GM12864 (cell line): ENCODE results near the gene KIAA2012.

Experiments
- DNase-seq: peaks from one replicate; pipeline ENCODE4 v3.0.0-alpha.2; 2011; ENCODE audit warnings: low read depth
- H3K4me3 ChIP-seq: 2 replicates; pipeline ENCODE4 v1.5.1; 2011; ENCODE audit warnings: mild to moderate bottlenecking, low read depth, low read length, control low read depth
- TF ChIP-seq, protein P1 (sequence below): IDR thresholded peaks from 2 replicates; pipeline ENCODE4 v1.5.1; 2011; ENCODE audit warnings: low read depth, mild to moderate bottlenecking, moderate library complexity, low read length, control low read depth, inconsistent platforms; ENCODE audit errors: missing control alignments

The KIAA2012 gene

DNA sequence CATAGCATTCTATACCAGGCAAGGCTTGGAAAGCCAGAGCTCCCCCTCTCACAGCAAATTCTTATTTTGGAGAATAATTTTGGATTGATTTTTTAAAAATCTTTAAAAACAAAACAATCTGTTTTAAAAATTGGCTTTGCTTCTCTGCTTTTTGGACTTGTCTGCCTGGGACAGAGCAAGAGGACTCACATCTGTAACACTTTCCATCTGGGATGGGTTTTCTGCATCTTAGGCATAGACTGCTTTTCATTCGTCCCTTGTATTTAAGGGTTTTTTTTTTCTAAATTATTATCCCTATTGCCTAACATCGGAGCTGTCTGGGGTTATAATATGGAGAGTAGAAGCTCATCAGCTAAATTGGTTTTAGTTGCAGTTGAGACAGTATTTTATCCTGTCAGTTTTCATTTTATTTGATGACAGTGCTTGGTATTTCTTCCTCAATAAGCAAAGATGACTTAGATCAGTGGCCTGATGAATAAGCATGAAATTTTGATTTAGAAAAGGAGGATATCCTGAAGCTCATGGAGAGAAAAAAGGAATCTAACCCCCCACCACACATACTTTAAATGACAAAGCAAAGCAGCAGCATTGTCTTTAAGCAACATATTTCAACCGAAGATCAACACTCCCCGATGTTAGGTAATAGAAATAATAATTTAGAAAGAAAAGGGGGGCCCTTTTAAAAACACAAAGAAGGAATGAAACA is 41.7 kb upstream of the KIAA2012 start:
- no peak for DNase-seq
- no peak overlapping the region for H3K4me3 ChIP-seq
- TF ChIP-seq, protein P1, sequence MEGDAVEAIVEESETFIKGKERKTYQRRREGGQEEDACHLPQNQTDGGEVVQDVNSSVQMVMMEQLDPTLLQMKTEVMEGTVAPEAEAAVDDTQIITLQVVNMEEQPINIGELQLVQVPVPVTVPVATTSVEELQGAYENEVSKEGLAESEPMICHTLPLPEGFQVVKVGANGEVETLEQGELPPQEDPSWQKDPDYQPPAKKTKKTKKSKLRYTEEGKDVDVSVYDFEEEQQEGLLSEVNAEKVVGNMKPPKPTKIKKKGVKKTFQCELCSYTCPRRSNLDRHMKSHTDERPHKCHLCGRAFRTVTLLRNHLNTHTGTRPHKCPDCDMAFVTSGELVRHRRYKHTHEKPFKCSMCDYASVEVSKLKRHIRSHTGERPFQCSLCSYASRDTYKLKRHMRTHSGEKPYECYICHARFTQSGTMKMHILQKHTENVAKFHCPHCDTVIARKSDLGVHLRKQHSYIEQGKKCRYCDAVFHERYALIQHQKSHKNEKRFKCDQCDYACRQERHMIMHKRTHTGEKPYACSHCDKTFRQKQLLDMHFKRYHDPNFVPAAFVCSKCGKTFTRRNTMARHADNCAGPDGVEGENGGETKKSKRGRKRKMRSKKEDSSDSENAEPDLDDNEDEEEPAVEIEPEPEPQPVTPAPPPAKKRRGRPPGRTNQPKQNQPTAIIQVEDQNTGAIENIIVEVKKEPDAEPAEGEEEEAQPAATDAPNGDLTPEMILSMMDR, result no peak

DNA sequence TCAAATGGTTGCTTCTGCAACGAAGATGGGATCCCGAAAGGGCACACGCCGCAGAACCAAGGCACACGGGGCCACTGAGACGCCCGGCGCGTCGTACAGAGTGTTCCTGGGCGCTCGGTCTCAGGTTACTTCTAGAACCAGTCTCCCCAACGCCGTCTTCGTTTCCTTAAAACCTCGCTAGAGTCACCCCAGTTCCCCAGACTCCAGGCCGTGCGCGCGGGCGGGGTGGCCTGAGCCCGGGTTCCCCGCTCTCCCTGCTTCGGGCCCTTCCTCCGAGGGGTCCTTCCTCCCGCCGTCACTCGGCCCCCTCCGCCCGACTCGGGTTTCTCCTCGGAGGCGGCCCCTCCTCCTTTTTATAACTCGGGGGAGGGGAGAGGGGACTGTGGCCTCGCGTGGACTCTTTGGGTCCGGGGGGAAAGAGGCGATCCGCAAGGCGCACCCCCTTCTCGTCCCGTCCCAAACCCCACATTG is 40.2 kb upstream of the KIAA2012 start:
- DNase-seq, result no peak
- H3K4me3 ChIP-seq, result peak overlapping the region; percentile 68
- TF ChIP-seq, protein P1, result no peak

DNA sequence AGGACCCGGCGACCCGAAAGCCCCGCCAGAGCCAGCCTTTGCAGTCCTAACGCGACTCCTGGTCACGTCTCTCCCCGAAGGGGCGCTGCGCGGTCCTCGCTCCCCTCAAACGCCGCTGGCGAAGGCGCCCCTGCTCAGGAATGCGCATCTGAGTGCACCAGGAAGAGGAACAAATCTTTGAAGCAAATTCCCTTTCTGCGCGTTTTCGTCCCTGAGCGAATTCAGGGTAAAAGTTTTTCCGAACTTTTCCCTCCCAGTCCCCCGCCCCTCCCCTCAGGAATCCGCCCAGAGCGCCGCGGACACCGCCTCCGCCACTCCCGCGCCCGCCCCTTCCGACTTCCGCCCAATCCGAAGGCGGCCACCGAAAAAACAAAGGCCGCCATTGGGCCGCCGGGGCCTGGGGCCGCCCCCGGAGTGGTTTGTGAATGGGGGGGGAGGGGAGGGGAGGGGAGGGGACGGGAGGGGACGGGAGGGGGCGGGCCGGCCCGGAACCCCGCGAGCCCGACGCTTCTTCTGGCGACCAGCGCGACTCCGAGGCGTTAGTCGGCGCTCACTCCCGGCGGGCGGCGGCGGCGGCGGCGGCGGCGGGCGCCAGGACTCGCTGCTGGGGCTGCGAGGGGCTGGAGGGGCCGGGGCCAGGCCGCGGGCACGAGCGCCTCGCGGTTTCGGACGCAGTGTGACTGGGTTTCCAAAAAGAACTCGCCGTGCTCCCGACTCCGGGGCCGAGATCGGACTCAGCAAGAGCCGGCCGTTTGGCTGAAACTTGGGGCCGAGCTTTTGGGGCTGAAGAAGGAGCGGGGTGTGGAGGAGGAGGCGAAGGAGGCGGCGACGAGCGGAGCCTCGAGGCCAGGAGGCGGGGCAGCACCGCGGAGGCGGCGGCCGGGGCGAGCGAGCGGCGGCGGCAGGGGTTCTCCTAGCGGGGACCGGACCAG is 39.5 kb upstream of the KIAA2012 start, which contains the start of gene FZD7:
TSS of gene FZD7 (plus strand) at position 539 of the 932 bp plus-strand sequence. CDS start 793 bp downstream, outside the sequence.
- TF ChIP-seq, protein P1, result peak; percentile 29
- peak within 1 kb of the TSS; percentile 68 for H3K4me3 ChIP-seq
- peak; percentile 52 for DNase-seq

DNA sequence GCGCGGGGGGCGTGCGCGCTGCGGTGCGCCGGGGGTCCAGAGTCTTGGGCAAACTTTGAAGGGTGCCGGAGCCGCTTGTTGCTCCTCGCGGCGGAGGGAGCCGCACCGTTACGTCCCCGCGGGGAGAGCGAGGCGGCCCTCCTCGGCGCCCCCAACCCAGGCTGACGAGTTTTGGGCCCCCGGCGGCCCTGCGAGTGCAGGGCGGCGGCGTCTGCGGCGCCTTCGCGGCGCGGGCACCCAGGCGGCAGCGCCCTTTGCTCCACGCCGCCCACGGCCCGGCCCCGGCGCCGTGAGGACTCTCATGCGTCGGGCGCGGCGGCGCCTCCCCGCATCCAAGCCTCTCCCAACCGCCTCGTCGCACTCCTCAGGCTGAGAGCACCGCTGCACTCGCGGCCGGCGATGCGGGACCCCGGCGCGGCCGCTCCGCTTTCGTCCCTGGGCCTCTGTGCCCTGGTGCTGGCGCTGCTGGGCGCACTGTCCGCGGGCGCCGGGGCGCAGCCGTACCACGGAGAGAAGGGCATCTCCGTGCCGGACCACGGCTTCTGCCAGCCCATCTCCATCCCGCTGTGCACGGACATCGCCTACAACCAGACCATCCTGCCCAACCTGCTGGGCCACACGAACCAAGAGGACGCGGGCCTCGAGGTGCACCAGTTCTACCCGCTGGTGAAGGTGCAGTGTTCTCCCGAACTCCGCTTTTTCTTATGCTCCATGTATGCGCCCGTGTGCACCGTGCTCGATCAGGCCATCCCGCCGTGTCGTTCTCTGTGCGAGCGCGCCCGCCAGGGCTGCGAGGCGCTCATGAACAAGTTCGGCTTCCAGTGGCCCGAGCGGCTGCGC is 38.6 kb upstream of the KIAA2012 start:
- peak overlapping the region; percentile 60 for H3K4me3 ChIP-seq
- DNase-seq, result no peak
- TF ChIP-seq, protein P1, result no peak

DNA sequence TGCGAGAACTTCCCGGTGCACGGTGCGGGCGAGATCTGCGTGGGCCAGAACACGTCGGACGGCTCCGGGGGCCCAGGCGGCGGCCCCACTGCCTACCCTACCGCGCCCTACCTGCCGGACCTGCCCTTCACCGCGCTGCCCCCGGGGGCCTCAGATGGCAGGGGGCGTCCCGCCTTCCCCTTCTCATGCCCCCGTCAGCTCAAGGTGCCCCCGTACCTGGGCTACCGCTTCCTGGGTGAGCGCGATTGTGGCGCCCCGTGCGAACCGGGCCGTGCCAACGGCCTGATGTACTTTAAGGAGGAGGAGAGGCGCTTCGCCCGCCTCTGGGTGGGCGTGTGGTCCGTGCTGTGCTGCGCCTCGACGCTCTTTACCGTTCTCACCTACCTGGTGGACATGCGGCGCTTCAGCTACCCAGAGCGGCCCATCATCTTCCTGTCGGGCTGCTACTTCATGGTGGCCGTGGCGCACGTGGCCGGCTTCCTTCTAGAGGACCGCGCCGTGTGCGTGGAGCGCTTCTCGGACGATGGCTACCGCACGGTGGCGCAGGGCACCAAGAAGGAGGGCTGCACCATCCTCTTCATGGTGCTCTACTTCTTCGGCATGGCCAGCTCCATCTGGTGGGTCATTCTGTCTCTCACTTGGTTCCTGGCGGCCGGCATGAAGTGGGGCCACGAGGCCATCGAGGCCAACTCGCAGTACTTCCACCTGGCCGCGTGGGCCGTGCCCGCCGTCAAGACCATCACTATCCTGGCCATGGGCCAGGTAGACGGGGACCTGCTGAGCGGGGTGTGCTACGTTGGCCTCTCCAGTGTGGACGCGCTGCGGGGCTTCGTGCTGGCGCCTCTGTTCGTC is 37.7 kb upstream of the KIAA2012 start:
- DNase-seq, result no peak
- peak overlapping the region; percentile 60 for H3K4me3 ChIP-seq
- TF ChIP-seq, protein P1, result peak; percentile 14
